GM18873 (cell line): Measurements from ENCODE around the gene RFPL4AL1.

Experiments used
- ATAC-seq: cut with Tn5 transposase; IDR thresholded peaks from one replicate; pipeline ENCODE4 v1.9.1; 2021; ENCODE audit warnings: mild to moderate bottlenecking, moderate library complexity, moderate number of reproducible peaks; ENCODE audit not compliant: unreplicated experiment, low FRiP score

Gene RFPL4AL1

GRCh38 chr19:55820037-55820436, 51.1 kb downstream of the RFPL4AL1 start:
- no peak for ATAC-seq
